ENCODE data around the gene TMEM18.

TMEM18 gene

DNA sequence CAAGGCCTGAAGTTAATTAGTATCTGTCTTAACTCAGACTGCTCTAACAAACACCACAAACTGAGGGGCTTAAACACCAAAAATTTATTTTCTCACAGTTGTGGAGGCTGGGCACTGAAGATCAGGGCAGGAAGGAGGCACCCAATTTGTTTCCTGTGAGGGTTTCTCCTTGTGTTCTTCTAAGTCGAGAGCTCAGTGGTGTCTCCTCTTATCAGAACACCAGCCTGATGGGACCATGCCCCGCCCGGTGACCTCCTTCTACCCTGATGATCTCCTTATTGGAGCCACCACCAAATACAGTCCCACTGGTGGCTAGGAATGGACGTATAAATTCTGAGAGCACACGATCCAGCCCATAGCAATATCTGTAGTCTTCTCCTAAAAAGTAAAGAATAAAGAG, 20.5 kb downstream of the TMEM18 start:
- no peak for TF ChIP-seq CREB1 (IDR thresholded peaks at IDR 0.05; ENCODE audit: low read depth)
- TF ChIP-seq TCF12 (IDR thresholded peaks at IDR 0.05; ENCODE audit: low read depth): no peak
- TF ChIP-seq, protein P1, sequence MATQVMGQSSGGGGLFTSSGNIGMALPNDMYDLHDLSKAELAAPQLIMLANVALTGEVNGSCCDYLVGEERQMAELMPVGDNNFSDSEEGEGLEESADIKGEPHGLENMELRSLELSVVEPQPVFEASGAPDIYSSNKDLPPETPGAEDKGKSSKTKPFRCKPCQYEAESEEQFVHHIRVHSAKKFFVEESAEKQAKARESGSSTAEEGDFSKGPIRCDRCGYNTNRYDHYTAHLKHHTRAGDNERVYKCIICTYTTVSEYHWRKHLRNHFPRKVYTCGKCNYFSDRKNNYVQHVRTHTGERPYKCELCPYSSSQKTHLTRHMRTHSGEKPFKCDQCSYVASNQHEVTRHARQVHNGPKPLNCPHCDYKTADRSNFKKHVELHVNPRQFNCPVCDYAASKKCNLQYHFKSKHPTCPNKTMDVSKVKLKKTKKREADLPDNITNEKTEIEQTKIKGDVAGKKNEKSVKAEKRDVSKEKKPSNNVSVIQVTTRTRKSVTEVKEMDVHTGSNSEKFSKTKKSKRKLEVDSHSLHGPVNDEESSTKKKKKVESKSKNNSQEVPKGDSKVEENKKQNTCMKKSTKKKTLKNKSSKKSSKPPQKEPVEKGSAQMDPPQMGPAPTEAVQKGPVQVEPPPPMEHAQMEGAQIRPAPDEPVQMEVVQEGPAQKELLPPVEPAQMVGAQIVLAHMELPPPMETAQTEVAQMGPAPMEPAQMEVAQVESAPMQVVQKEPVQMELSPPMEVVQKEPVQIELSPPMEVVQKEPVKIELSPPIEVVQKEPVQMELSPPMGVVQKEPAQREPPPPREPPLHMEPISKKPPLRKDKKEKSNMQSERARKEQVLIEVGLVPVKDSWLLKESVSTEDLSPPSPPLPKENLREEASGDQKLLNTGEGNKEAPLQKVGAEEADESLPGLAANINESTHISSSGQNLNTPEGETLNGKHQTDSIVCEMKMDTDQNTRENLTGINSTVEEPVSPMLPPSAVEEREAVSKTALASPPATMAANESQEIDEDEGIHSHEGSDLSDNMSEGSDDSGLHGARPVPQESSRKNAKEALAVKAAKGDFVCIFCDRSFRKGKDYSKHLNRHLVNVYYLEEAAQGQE (IDR thresholded peaks at IDR 0.05; ENCODE audit: low read depth): no peak
- no peak for TF ChIP-seq EGR1 (IDR thresholded peaks at IDR 0.05)
- TF ChIP-seq, protein P2, sequence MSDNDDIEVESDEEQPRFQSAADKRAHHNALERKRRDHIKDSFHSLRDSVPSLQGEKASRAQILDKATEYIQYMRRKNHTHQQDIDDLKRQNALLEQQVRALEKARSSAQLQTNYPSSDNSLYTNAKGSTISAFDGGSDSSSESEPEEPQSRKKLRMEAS (IDR thresholded peaks at IDR 0.05): no peak
- TF ChIP-seq ZBTB7A (IDR thresholded peaks at IDR 0.05; ENCODE audit: low read depth): no peak
- TF ChIP-seq CEBPB (IDR thresholded peaks at IDR 0.05): no peak
- TF ChIP-seq EP300 (IDR thresholded peaks at IDR 0.05; ENCODE audit: borderline replicate concordance): no peak

DNA sequence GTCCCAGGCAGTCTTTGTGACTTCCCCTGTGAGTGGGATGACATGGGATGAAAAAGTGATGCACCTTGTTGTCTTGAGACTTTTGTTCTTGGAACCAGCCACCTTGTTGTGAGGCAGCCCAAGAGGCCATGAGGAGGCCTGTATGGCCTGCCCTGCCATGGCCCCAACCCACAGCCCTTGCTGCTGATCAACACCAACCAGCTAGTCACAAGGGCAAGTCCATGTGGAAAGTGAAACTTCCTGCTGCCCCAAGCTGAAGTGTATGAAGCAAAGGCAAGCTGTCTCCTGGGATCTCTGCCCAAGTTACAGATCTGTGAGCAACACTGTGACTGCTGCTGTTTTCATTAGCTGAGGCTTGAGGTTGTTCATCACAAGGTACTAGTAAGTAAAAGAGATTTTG, 21.6 kb downstream of the TMEM18 start:
- TF ChIP-seq, protein P2 (IDR thresholded peaks at IDR 0.05): no peak
- TF ChIP-seq NFIC (IDR thresholded peaks at IDR 0.05) (no peak), EP300 (IDR thresholded peaks at IDR 0.05; ENCODE audit: borderline replicate concordance) (no peak), ZBTB7A (IDR thresholded peaks at IDR 0.05; ENCODE audit: low read depth) (no peak), RAD21 (IDR thresholded peaks at IDR 0.05; ENCODE audit: low read depth) (no peak), TEAD4 (IDR thresholded peaks at IDR 0.05) (no peak), TAF1 (IDR thresholded peaks at IDR 0.05; ENCODE audit: low read depth) (no peak), EGR1 (IDR thresholded peaks at IDR 0.05) (no peak), FOXM1 (IDR thresholded peaks at IDR 0.05; ENCODE audit: borderline replicate concordance, low read depth) (no peak), YY1 (IDR thresholded peaks at IDR 0.05; ENCODE audit: low read depth) (no peak), TCF12 (IDR thresholded peaks at IDR 0.05; ENCODE audit: low read depth) (no peak), CEBPB (IDR thresholded peaks at IDR 0.05) (no peak), CREB1 (IDR thresholded peaks at IDR 0.05; ENCODE audit: low read depth) (no peak)
- TF ChIP-seq, protein P3, sequence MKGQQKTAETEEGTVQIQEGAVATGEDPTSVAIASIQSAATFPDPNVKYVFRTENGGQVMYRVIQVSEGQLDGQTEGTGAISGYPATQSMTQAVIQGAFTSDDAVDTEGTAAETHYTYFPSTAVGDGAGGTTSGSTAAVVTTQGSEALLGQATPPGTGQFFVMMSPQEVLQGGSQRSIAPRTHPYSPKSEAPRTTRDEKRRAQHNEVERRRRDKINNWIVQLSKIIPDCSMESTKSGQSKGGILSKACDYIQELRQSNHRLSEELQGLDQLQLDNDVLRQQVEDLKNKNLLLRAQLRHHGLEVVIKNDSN (IDR thresholded peaks at IDR 0.05): no peak
- TF ChIP-seq, protein P1 (IDR thresholded peaks at IDR 0.05; ENCODE audit: low read depth): no peak

DNA sequence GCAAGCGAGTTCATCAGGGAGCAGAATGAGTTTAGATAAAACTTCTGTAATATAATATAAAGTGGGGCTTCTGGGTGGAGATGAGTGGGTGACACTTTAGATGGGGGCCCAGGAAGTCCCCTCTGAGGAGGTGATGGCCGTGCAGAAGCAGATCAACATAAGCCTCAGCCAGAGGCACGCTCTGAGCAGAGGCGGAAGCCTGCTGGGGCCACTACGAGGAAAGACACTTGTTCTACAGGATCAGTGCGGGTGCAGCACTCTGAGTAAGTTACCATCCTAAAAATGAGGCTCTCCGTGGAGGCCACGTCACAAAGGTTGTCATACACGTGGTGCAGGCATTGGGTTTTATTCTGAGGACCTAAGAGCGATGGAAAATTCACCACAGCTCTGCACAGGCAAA, 22.3 kb downstream of the TMEM18 start:
- TF ChIP-seq, protein P2 (IDR thresholded peaks at IDR 0.05): no peak
- TF ChIP-seq TCF12 (IDR thresholded peaks at IDR 0.05; ENCODE audit: low read depth) (no peak), EP300 (IDR thresholded peaks at IDR 0.05; ENCODE audit: borderline replicate concordance) (no peak), RAD21 (IDR thresholded peaks at IDR 0.05; ENCODE audit: low read depth) (no peak), ZBTB7A (IDR thresholded peaks at IDR 0.05; ENCODE audit: low read depth) (no peak), YY1 (IDR thresholded peaks at IDR 0.05; ENCODE audit: low read depth) (no peak), NFIC (IDR thresholded peaks at IDR 0.05) (no peak), CEBPB (IDR thresholded peaks at IDR 0.05) (no peak), CREB1 (IDR thresholded peaks at IDR 0.05; ENCODE audit: low read depth) (no peak), TAF1 (IDR thresholded peaks at IDR 0.05; ENCODE audit: low read depth) (no peak), EGR1 (IDR thresholded peaks at IDR 0.05) (no peak)
- TF ChIP-seq, protein P3 (IDR thresholded peaks at IDR 0.05): no peak
- TF ChIP-seq, protein P1 (IDR thresholded peaks at IDR 0.05; ENCODE audit: low read depth): no peak

DNA sequence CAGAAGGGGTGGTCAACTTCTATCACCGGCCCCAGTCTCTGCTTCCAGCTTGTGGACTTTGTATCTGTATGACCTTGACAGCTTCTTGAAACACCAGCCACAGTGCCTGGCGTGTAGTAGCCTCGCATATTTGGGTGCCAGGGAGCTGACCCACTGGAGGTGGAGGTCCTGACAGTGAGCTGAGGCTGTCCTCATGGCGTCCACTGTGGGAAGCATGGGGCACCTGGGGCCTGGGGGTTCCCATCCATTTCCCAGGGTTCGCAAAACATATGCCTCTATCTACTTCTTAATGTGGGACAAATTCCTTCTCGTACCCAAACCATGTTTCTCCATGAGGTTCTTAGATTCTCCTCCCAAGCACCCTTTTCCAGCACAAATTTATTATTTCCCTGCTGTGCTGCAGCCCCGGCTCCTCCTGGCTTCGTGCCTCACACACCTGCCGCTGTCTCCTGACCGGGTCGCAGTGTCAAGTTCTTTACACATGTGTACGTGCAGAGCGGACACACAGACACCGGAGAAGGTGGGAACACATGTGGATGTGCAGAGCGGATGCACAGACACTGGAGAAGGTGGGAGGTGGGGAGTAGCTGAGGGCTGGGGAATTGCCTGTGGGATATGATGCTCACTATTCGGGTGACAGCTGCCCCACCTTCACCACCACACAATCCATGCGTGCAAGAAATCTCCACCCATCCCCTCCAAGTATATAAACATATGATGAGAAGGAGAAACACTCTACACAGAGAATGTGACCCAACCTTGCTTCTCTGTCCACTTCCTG, 23.4 kb downstream of the TMEM18 start:
- TF ChIP-seq YY1 (IDR thresholded peaks at IDR 0.05; ENCODE audit: low read depth) (no peak), CREB1 (IDR thresholded peaks at IDR 0.05; ENCODE audit: low read depth) (no peak), EGR1 (IDR thresholded peaks at IDR 0.05) (no peak), RAD21 (IDR thresholded peaks at IDR 0.05; ENCODE audit: low read depth) (no peak), TCF12 (IDR thresholded peaks at IDR 0.05; ENCODE audit: low read depth) (no peak), EP300 (IDR thresholded peaks at IDR 0.05; ENCODE audit: borderline replicate concordance) (no peak), TAF1 (IDR thresholded peaks at IDR 0.05; ENCODE audit: low read depth) (no peak)
- TF ChIP-seq, protein P2 (IDR thresholded peaks at IDR 0.05): no peak
- TF ChIP-seq, protein P1 (IDR thresholded peaks at IDR 0.05; ENCODE audit: low read depth): no peak

Data from Ishikawa (cell line).